GM12892 (cell line): ENCODE results near the gene FBXW8.

Experiments
- POLR2A ChIP-seq: IDR thresholded peaks from 2 replicates; pipeline ENCODE4 v1.6.1; 2011; ENCODE audit warnings: low read depth, low read length, control low read depth
- TAF1 ChIP-seq: IDR thresholded peaks from 2 replicates; pipeline ENCODE4 v1.6.1; 2011; ENCODE audit warnings: low read depth, mild to moderate bottlenecking, control low read depth, low read length, borderline replicate concordance

GRCh38 chr12:117030187-117030900 is 119.6 kb downstream of the FBXW8 start:
- TF ChIP-seq TAF1 (no peak), POLR2A (no peak)
